SK-N-MC (cell line): ENCODE data around the gene CLCN2.

Experiments
- DNase-seq: peaks from one replicate; pipeline ENCODE4 v3.0.0-alpha.2; 2011; ENCODE audit warnings: low read depth, low spot score
- H3K27ac ChIP-seq: fragments of 200-600 bp; sonication (generic); 2 replicates; pipeline ENCODE4 v1.5.1; 2016; ENCODE audit warnings: mixed run types
- H3K36me3 ChIP-seq: fragments of 200-600 bp; sonication (generic); 2 replicates; pipeline ENCODE4 v1.6.1; 2017; ENCODE audit warnings: antibody characterized with exemption, low read length, mixed read lengths; ENCODE audit not compliant: insufficient read depth
- H3K4me3 ChIP-seq: fragments of 200-600 bp; sonication (generic); 2 replicates; pipeline ENCODE4 v1.5.1; 2016
- H3K9ac ChIP-seq: fragments of 200-600 bp; sonication (generic); 2 replicates; pipeline ENCODE4 v1.8.0; 2017; ENCODE audit warnings: mixed run types, mixed read lengths; ENCODE audit not compliant: insufficient read length
- H3K9me3 ChIP-seq: fragments of 200-600 bp; sonication (generic); 2 replicates; pipeline ENCODE4 v1.6.1; 2017; ENCODE audit warnings: low read depth, mild to moderate bottlenecking, antibody characterized with exemption, low read length, moderate library complexity, mixed read lengths
- EZH2 ChIP-seq: fragments of 200-600 bp; sonication (generic); IDR thresholded peaks from one replicate; pipeline ENCODE4 v1.6.1; 2017; ENCODE audit warnings: antibody characterized with exemption
- FOXP2 ChIP-seq: optimal IDR thresholded peaks from 2 replicates; pipeline ENCODE3; 2011; ENCODE audit warnings: mild to moderate bottlenecking, moderate library complexity; ENCODE audit not compliant: insufficient read depth; ENCODE audit errors: extremely low read length, control extremely low read depth
- POLR2AphosphoS5 ChIP-seq: IDR thresholded peaks from 2 replicates; pipeline ENCODE4 v1.6.1; 2012; ENCODE audit warnings: mild to moderate bottlenecking, low read depth, low read length, borderline replicate concordance

CLCN2 gene

GRCh38 chr3:184307915-184308314 lies 53.5 kb downstream of the CLCN2 start:
- Histone ChIP-seq H3K4me3 (no peak overlapping the region), H3K27ac (no peak overlapping the region), H3K36me3 (peaks cover 67% of the 10 kb centered on the region), H3K9ac (no peak overlapping the region), H3K9me3 (no peaks in the 10 kb centered on the region)
- TF ChIP-seq FOXP2 (no peak), POLR2AphosphoS5 (no peak), EZH2 (no peak)
- DNase-seq = no peak

GRCh38 chr3:184306341-184306972 lies 54.9 kb downstream of the CLCN2 start:
- no peak overlapping the region for H3K27ac ChIP-seq
- TF ChIP-seq POLR2AphosphoS5 = no peak
- H3K9me3 ChIP-seq = no peaks in the 10 kb centered on the region
- H3K4me3 ChIP-seq = no peak overlapping the region
- no peak overlapping the region for H3K9ac ChIP-seq
- no peak for DNase-seq
- H3K36me3 ChIP-seq = peaks cover 82% of the 10 kb centered on the region

- Histone ChIP-seq H3K27ac (no peak overlapping the region), H3K9ac (no peak overlapping the region), H3K36me3 (peaks cover 91% of the 10 kb centered on the region), H3K9me3 (no peaks in the 10 kb centered on the region), H3K4me3 (no peak overlapping the region)
- TF ChIP-seq EZH2 (no peak), FOXP2 (no peak), POLR2AphosphoS5 (no peak)
- no peak for DNase-seq
Observed at GRCh38 chr3:184305577-184305976, 55.8 kb downstream of the CLCN2 start.

GRCh38 chr3:184300378-184300720 lies 61.1 kb downstream of the CLCN2 start:
- Histone ChIP-seq H3K27ac (no peak overlapping the region), H3K4me3 (peak overlapping the region; percentile 84), H3K9me3 (no peaks in the 10 kb centered on the region), H3K9ac (peak overlapping the region; percentile 91), H3K36me3 (peaks cover 56% of the 10 kb centered on the region)
- no peak for TF ChIP-seq EZH2
- TF ChIP-seq FOXP2 = no peak
- no peak for TF ChIP-seq POLR2AphosphoS5
- DNase-seq = no peak

- peak overlapping the region; percentile 84 for H3K4me3 ChIP-seq
- no peak for DNase-seq
Observed at GRCh38 chr3:184299488-184300377, 61.7 kb downstream of the CLCN2 start.

GRCh38 chr3:184298759-184299487 lies 62.5 kb downstream of the CLCN2 start, which contains the start of gene PSMD2:
PSMD2 (plus strand) TSS chr3:184299241; CDS start chr3:184299267, 26 bp downstream.
- peak; percentile 76 for DNase-seq
- H3K9me3 ChIP-seq = no peaks in the 10 kb centered on the region
- peak within 1 kb of the TSS; percentile 84 for H3K4me3 ChIP-seq
- peak within 1 kb of the TSS; percentile 91 for H3K9ac ChIP-seq
- H3K36me3 ChIP-seq = peaks cover 41% of the 10 kb centered on the region
- peak; percentile 91 for TF ChIP-seq POLR2AphosphoS5
- TF ChIP-seq FOXP2 = peak; percentile 80
- no peak for TF ChIP-seq EZH2
- H3K27ac ChIP-seq = peak within 1 kb of the TSS; percentile 29; the same call in 1 of the 2 replicates

More at GRCh38 chr3:184299488-184300377, 61.7 kb downstream of the CLCN2 start:
- no peak for TF ChIP-seq FOXP2
- TF ChIP-seq EZH2 = no peak
- Histone ChIP-seq H3K36me3 (peaks cover 50% of the 10 kb centered on the region), H3K27ac (peak overlapping the region; percentile 29; the same call in 1 of the 2 replicates), H3K9me3 (no peaks in the 10 kb centered on the region), H3K9ac (peak overlapping the region; percentile 91)

GRCh38 chr3:184296616-184297015 lies 64.8 kb downstream of the CLCN2 start:
- no peak for TF ChIP-seq EZH2
- TF ChIP-seq FOXP2 = no peak
- no peak for TF ChIP-seq POLR2AphosphoS5
- no peak for DNase-seq
- Histone ChIP-seq H3K36me3 (peaks cover 18% of the 10 kb centered on the region), H3K9me3 (no peaks in the 10 kb centered on the region), H3K27ac (no peak overlapping the region), H3K9ac (no peak overlapping the region), H3K4me3 (no peak overlapping the region)
